Mucosa of descending colon (tissue), 3 donors: ENCODE measurements around the gene CASKIN1. TPM values are rescaled to one million over a fixed set of nuclear protein-coding genes. Genes with fewer than 3 reads are reported as not detected.

Experiments used
- ATAC-seq: fragments of 200-7000 bp; cut with Tn5 transposase; one replicate; pipeline ENCODE4 v1.9.1; 2020; ENCODE audit warnings: mild to moderate bottlenecking, moderate library complexity
- DNase-seq, 3 donors: peaks; one replicate each; pipeline ENCODE4 v3.0.0-alpha.2; 2020
- H3K36me3 ChIP-seq: fragments of 200-600 bp; one replicate; pipeline ENCODE4 v1.8.0; 2021; ENCODE audit warnings: low read depth, mild to moderate bottlenecking
- H3K4me1 ChIP-seq: fragments of 200-600 bp; one replicate; pipeline ENCODE4 v1.8.0; 2021; ENCODE audit warnings: low read depth, mild to moderate bottlenecking
- H3K4me3 ChIP-seq: fragments of 200-600 bp; one replicate; pipeline ENCODE4 v1.8.0; 2021; ENCODE audit warnings: mild to moderate bottlenecking
- H3K9me3 ChIP-seq: fragments of 200-600 bp; one replicate; pipeline ENCODE4 v1.8.0; 2021; ENCODE audit warnings: mild to moderate bottlenecking
- CTCF ChIP-seq: fragments of 200-600 bp; IDR thresholded peaks from one replicate; pipeline ENCODE4 v1.8.0; 2022; ENCODE audit warnings: antibody characterized with exemption, mild to moderate bottlenecking
- intact Hi-C, 2 donors: fragments of 100-400 bp; cut with DNase I in 1 of 2; cut with micrococcal nuclease in 1 of 2; formaldehyde crosslinking; loops; one replicate each; pipeline versions ENCODE4 v1.11.0 to v1.11.1; 2022; cut with DNase I, micrococcal nuclease
- long read RNA-seq, 2 donors: library from polyadenylated mRNA; unstranded; transcript quantifications; one replicate each; pipeline ENCODE4 v2.0.0, GENCODE V29; 2019 to 2021
- total RNA-seq, 3 donors: library from RNA; stranded (reverse); fragmentation: NEBNext Ultra II Directional in 2 of 3; extraction: Animal tissue kit (Norgen Biotek cat#: 25700) in 2 of 3; gene quantifications; one replicate each; pipeline versions ENCODE4 v1.2.1 to v1.2.4, GENCODE V29; 2021 to 2023
- donor health status: DM: no; HTN: no; CAD: no; lungs with moderate emphysema.
- donor health status: DM: no; HTN: no; CAD: no.
- donor health status: DM: no; HTN: yes; CAD: no.

Gene CASKIN1
- total RNA-seq = 1 to 10 TPM in 2 of 3 donors, under 1 TPM in 1; 0.06 to 1.5 (median 1.0) TPM
- long read RNA-seq, donor 1, partial matches to known transcripts = 1 of 1 reads
- long read RNA-seq, donor 1, other reads (novel, unspliced or antisense) = 0 of 1 reads
- long read RNA-seq, donor 2 = 0 reads

DNA sequence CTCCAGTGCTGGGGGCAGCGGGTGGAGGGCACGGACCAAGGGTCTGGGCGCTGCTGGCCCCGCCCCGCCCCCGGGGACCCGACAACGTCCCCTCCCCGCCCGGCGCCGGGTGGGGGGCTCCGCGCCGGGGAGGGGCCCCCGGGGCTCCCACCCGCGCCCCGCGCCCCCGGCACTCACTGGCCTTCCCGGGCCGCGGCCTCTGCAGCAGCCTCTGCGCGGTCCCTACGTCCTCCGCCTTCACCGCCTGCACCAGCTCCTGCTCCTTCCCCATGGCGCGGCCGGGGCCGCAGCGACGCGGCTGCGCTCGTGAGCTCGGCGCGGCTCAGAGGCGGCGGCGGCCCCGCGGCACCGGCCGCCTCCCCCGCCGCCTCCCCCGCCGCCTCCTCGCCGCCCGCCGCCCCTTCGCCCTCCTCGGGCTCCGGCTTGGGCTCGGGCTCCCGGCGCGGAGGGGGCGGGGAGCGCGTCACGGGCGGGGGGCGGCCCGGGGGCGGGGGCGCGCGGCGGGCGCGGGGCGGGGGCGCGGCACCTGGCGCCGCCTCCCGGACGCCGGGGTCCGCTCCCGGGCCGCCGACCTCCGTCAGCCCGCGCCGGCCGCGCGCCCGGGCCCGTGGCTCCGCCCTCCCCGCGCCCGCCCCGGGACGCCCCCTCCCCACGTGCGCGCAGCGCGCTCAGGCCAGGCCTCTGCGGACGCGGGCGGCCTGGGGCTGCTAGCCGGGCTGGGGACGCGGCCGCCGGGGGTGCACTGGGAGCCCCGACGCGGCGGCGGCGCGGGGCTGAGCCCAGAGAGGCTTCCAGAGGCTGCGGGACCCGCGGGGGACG is at the start of gene CASKIN1:
CASKIN1 (minus strand) TSS at position 444 of the 819 bp plus-strand sequence; CDS start at position 271, 173 bp downstream.
- intact Hi-C loops = no loop called here
- DNase-seq = no peak
- H3K36me3 ChIP-seq = no peaks in the 10 kb centered on the region

DNA sequence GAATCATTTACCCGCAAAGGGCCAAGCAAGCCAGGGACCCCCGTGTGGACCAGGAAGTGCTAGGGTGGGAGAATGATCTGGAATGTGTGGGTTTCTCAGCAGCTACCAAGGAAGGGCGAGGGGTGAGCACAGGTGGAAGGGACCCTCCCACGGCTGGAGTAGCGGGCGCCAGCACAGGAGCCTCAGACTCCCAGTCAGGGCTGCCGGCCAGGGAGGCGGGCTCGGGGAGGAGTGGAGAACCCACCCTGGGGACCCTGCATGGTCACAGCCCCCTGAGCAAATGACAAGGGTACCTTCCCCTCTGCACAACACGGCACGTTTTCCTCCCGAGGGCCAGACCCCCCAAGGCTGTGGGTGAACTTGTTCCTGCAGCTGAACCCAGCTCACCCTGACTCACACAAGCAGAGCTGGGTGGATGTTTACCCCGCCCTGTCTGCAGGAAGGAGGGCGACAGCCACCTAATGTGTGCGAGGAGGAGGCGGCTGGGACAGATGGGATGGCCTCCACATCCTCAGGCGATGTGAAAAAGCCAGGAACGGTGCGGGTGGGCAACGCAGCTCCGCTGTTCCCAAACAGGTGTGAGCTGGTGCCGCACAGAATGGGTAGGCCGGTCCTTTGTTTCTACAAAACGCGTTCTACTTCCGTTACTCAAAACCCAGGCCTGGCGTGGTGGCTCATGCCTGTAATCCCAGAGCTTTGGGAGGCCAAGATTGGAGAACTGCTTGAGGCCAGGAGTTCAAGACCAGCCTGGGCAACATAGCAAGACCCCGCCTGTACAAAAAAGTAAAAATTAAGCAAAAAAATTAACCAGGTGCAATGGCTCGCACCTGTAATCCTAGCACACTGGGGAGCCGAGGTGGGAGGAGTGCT is 48.8 kb upstream of the CASKIN1 start:
- intact Hi-C loops = no loop called here
- Histone ChIP-seq H3K9me3 (no peaks in the 10 kb centered on the region), H3K36me3 (peaks cover 3% of the 10 kb centered on the region), H3K4me3 (no peak overlapping the region), H3K4me1 (peaks cover 2% of the 10 kb centered on the region)
- TF ChIP-seq CTCF = no peak
- no peak for DNase-seq
- no peak for ATAC-seq

More for the DNA sequence above, at the start of gene CASKIN1:
- no peak for ATAC-seq
- Histone ChIP-seq H3K4me3 (no peak within 1 kb of the TSS), H3K9me3 (no peaks in the 10 kb centered on the region), H3K4me1 (peaks cover 14% of the 10 kb centered on the region)
- TF ChIP-seq CTCF = no peak

- intact Hi-C loops = no loop called here
- peaks cover 2% of the 10 kb centered on the region for H3K4me1 ChIP-seq
- ATAC-seq (no peak), DNase-seq (peak in 1 of 3 donors; percentile 41)
- no peaks in the 10 kb centered on the region for H3K9me3 ChIP-seq
- no peak overlapping the region for H3K4me3 ChIP-seq
- no peak for TF ChIP-seq CTCF
- peaks cover 3% of the 10 kb centered on the region for H3K36me3 ChIP-seq
These were observed 47.9 kb upstream of the CASKIN1 start for GRCh38 chr16:2244301-2244700.

DNA sequence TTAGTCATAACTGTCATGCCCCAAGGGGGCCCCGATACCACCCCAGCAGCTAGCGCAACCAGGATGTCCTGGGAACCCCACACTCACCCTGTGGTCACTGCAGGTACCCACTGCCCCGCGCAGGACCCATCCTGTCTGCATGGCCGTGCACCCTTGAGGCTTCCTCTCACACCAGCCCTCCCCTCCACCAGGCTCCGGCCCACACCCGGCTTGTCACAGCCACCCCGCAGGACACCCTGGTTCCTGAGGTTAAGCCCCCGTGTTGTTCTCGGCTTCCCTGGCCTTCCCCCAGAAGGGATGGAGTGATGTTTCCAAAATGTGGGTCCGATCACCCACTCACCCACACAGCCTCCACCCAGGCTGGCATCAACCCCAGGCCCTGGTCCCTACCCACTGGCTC is 47.4 kb upstream of the CASKIN1 start:
- H3K4me1 ChIP-seq = no peaks in the 10 kb centered on the region
- H3K9me3 ChIP-seq = no peaks in the 10 kb centered on the region
- peaks cover 3% of the 10 kb centered on the region for H3K36me3 ChIP-seq
- TF ChIP-seq CTCF = no peak
- intact Hi-C loops = no loop called here
- DNase-seq (no peak), ATAC-seq (no peak)
- H3K4me3 ChIP-seq = no peak overlapping the region

GRCh38 chr16:2243031-2243528 is 46.7 kb upstream of the CASKIN1 start:
- Histone ChIP-seq H3K4me1 (no peaks in the 10 kb centered on the region), H3K9me3 (no peaks in the 10 kb centered on the region), H3K4me3 (no peak overlapping the region), H3K36me3 (peaks cover 3% of the 10 kb centered on the region)
- intact Hi-C loops = no loop called here
- ATAC-seq (peak; percentile 4), DNase-seq (no peak)
- TF ChIP-seq CTCF = no peak
